Measurements from ENCODE around the gene GPATCH1. TPM values are rescaled to one million over a fixed set of nuclear protein-coding genes. Genes with fewer than 3 reads are reported as not detected.
A peak's percentile ranks its signal among the peaks of the same experiment; 100 is the strongest.

The GPATCH1 gene
- total and polyA plus RNA-seq, 2 of the 13 experiments (the other 11 are each of a cell fraction or from before 2014, with no cell fraction given): 6.8 to 6.9 TPM

- TF ChIP-seq ZNF407 (CRISPR knock-in tag; IDR thresholded peaks at IDR 0.05; ENCODE audit: not compliant biosample characterization): no peak
- no peak for TF ChIP-seq ZBTB8A (CRISPR knock-in tag; IDR thresholded peaks at IDR 0.05; ENCODE audit: borderline replicate concordance, low read depth)
- no peak for TF ChIP-seq ZNF510 (CRISPR knock-in tag; IDR thresholded peaks at IDR 0.05; ENCODE audit: low read depth)
- TF ChIP-seq GZF1 (CRISPR knock-in tag; IDR thresholded peaks at IDR 0.05): 0 out of 2 replicates have a peak, but pooled peaks have one; percentile 57
- peak; percentile 53 for TF ChIP-seq AGO2 (optimal IDR thresholded peaks at IDR 0.05; ENCODE audit: low read depth, low read length)
- no peak for TF ChIP-seq HNF1A (IDR thresholded peaks at IDR 0.05; ENCODE audit: low read depth)
- peak; percentile 70; the same call in 1 of the 2 replicates for TF ChIP-seq HNF1A (CRISPR knock-in tag; IDR thresholded peaks at IDR 0.05; ENCODE audit: borderline replicate concordance)
- TF ChIP-seq KLF15 (CRISPR knock-in tag; IDR thresholded peaks at IDR 0.05; ENCODE audit: borderline replicate concordance): no peak
- TF ChIP-seq ZNF691 (CRISPR knock-in tag; IDR thresholded peaks at IDR 0.05; ENCODE audit: borderline replicate concordance, low read depth): peak; percentile 78; the same call in 1 of the 2 replicates
- peak; percentile 76; the same call in 1 of the 2 replicates for TF ChIP-seq TFDP1 (CRISPR knock-in tag; IDR thresholded peaks at IDR 0.05; ENCODE audit: borderline replicate concordance)
Observed at GRCh38 chr19:33080761-33081681, at the start of gene GPATCH1 (continued).
